K562 (cell line): Measurements from ENCODE around the gene MYO1D. TPM values are rescaled to one million over a fixed set of nuclear protein-coding genes. Genes with fewer than 3 reads are reported as not detected.

Experiments
- DNMT1 ChIP-seq: fragments of 450-650 bp; IDR thresholded peaks from 2 replicates; pipeline ENCODE4 v1.6.1; 2016; ENCODE audit warnings: antibody characterized with exemption, mild to moderate bottlenecking
- FIP1L1 ChIP-seq: fragments of 200-400 bp; formaldehyde crosslinking; IDR thresholded peaks from 2 replicates; pipeline ENCODE4 v1.6.1; 2018; ENCODE audit warnings: mild to moderate bottlenecking, low read depth, low read length; ENCODE audit not compliant: poor library complexity, severe bottlenecking
- FOXA3 ChIP-seq, 2 experiments: fragments of 450-650 bp in 1 of 2; sonication (generic) in 1 of 2; formaldehyde crosslinking; IDR thresholded peaks in 1 of 2; conservative IDR thresholded peaks in 1 of 2; 2 replicates each; pipeline versions ENCODE4 v1.4.0 to v1.8.0; 2020 to 2022; ENCODE audit warnings: mild to moderate bottlenecking in 2 of 2, missing genetic modification reagents in 1 of 2
- OTX1 ChIP-seq: fragments of 450-650 bp; formaldehyde crosslinking; IDR thresholded peaks from 2 replicates; pipeline ENCODE4 v1.4.0; 2022; ENCODE audit warnings: mild to moderate bottlenecking
- POLR2A ChIP-seq: fragments of 450-650 bp; conservative IDR thresholded peaks from 2 replicates; pipeline ENCODE4 v1.6.1; 2016
- POLR2G ChIP-seq: fragments of 200-400 bp; formaldehyde crosslinking; IDR thresholded peaks from 2 replicates; pipeline ENCODE4 v1.6.1; 2017; ENCODE audit warnings: low read depth, mild to moderate bottlenecking, antibody characterized with exemption, low read length, moderate library complexity
- RBM39 ChIP-seq: fragments of 200-400 bp; formaldehyde crosslinking; optimal IDR thresholded peaks from 2 replicates; pipeline ENCODE3; 2018; ENCODE audit warnings: low read depth, low read length
- ZEB2 ChIP-seq: fragments of 450-650 bp; IDR thresholded peaks from 2 replicates; pipeline ENCODE4 v1.6.1; 2016
- ZNF41 ChIP-seq: fragments of 250-450 bp; sonication (Bioruptor Pico); conservative IDR thresholded peaks from 2 replicates; pipeline ENCODE4 v1.4.0; 2020; ENCODE audit warnings: mild to moderate bottlenecking
- ZNF77 ChIP-seq: fragments of 250-450 bp; sonication (Bioruptor Pico); IDR thresholded peaks from 2 replicates; pipeline ENCODE4 v1.5.0; 2020
- polyA plus RNA-seq, 8 experiments: library from polyadenylated mRNA; depleted of rRNA in 4 of 8; stranded (reverse) in 5 of 8; unstranded in 3 of 8; fragments of >200 nt; fragmentation: Nextera tagmentation in 2 of 8; fragmentation: Illumina TruSeq in 1 of 8; extraction: Ambion mirVana in 2 of 8; extraction: Trizol in 1 of 8; gene quantifications; 2 replicates each; pipeline versions ENCODE4 v1.2.1 to v1.2.3, GENCODE V29; 2011 to 2014; ENCODE audit warnings: inconsistent platforms in 1 of 8, missing spikeins in 1 of 8
- total RNA-seq, 7 experiments: library from RNA; depleted of rRNA in 6 of 7; stranded (reverse); fragments of >200 nt in 6 of 7; fragmentation: Illumina TruSeq in 2 of 7; extraction: Trizol in 2 of 7; gene quantifications; 2 replicates each; pipeline versions ENCODE4 v1.2.1 to v1.2.3, GENCODE V29; 2011 to 2021; ENCODE audit warnings: low replicate concordance in 1 of 7
- TF ChIP-seq, protein P1 (sequence below): fragments of 450-650 bp; IDR thresholded peaks from 2 replicates; pipeline ENCODE4 v1.6.1; 2016; ENCODE audit warnings: mild to moderate bottlenecking
- TF ChIP-seq, protein P2 (sequence below): fragments of 250-450 bp; sonication (Bioruptor Pico); IDR thresholded peaks from 2 replicates; pipeline ENCODE4 v1.9.0; 2021; ENCODE audit warnings: mild to moderate bottlenecking, inconsistent platforms
- TF ChIP-seq, protein P3 (sequence below): fragments of 450-650 bp; IDR thresholded peaks from 2 replicates; pipeline ENCODE4 v1.7.1; 2018; ENCODE audit warnings: mild to moderate bottlenecking, low read depth; ENCODE audit not compliant: partially characterized antibody
- TF ChIP-seq, protein P4 (sequence below): fragments of 250-450 bp; sonication (Bioruptor Pico); IDR thresholded peaks from 2 replicates; pipeline ENCODE4 v1.4.0; 2020; ENCODE audit warnings: mild to moderate bottlenecking
- TF ChIP-seq, protein P5 (sequence below): sonication (generic); formaldehyde crosslinking; IDR thresholded peaks from 2 replicates; pipeline ENCODE4 v1.8.0; 2022; ENCODE audit warnings: mild to moderate bottlenecking, missing genetic modification reagents
- TF ChIP-seq, protein P6 (sequence below): fragments of 250-450 bp; sonication (Bioruptor Pico); IDR thresholded peaks from 2 replicates; pipeline ENCODE4 v1.8.0; 2022; ENCODE audit warnings: moderate library complexity, mild to moderate bottlenecking, inconsistent platforms

Gene MYO1D
- total and polyA plus RNA-seq, 9 of the 15 experiments (the other 6 are each of a cell fraction or from before 2014, with no cell fraction given): 2.1 to 71.2 (median 45.4) TPM

DNA sequence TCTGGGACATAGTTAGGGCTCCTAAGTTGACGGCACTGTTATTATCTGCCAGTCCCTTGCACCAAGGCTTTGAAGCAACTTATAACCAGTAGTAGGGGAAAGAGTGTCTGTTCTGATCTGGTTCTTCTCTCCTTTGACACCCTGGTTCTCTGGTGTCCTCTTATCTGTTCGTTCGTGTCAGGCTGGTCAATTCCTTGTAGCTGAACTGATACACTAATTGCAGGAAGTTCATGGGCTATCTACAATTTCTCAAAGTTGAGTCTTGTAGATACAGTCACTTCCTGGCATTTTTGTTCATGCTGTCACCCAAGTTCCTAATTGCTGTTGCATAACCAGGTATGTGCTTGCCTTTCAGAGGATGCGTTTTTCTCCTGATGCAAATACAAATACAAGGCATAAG is 17.3 kb upstream of the MYO1D start (continued):
- TF ChIP-seq, protein P1, sequence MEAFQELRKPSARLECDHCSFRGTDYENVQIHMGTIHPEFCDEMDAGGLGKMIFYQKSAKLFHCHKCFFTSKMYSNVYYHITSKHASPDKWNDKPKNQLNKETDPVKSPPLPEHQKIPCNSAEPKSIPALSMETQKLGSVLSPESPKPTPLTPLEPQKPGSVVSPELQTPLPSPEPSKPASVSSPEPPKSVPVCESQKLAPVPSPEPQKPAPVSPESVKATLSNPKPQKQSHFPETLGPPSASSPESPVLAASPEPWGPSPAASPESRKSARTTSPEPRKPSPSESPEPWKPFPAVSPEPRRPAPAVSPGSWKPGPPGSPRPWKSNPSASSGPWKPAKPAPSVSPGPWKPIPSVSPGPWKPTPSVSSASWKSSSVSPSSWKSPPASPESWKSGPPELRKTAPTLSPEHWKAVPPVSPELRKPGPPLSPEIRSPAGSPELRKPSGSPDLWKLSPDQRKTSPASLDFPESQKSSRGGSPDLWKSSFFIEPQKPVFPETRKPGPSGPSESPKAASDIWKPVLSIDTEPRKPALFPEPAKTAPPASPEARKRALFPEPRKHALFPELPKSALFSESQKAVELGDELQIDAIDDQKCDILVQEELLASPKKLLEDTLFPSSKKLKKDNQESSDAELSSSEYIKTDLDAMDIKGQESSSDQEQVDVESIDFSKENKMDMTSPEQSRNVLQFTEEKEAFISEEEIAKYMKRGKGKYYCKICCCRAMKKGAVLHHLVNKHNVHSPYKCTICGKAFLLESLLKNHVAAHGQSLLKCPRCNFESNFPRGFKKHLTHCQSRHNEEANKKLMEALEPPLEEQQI: no peak
- TF ChIP-seq, protein P2, sequence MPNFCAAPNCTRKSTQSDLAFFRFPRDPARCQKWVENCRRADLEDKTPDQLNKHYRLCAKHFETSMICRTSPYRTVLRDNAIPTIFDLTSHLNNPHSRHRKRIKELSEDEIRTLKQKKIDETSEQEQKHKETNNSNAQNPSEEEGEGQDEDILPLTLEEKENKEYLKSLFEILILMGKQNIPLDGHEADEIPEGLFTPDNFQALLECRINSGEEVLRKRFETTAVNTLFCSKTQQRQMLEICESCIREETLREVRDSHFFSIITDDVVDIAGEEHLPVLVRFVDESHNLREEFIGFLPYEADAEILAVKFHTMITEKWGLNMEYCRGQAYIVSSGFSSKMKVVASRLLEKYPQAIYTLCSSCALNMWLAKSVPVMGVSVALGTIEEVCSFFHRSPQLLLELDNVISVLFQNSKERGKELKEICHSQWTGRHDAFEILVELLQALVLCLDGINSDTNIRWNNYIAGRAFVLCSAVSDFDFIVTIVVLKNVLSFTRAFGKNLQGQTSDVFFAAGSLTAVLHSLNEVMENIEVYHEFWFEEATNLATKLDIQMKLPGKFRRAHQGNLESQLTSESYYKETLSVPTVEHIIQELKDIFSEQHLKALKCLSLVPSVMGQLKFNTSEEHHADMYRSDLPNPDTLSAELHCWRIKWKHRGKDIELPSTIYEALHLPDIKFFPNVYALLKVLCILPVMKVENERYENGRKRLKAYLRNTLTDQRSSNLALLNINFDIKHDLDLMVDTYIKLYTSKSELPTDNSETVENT (CRISPR knock-in tag): no peak
- TF ChIP-seq ZNF77 (no peak), ZEB2 (peak; percentile 68), POLR2G (no peak), POLR2A (no peak), FOXA3 (CRISPR knock-in tag; conservative IDR thresholded peaks at IDR 0.05 in 1 of 2, IDR thresholded peaks at IDR 0.05 in 1 of 2) (no peak), FIP1L1 (no peak), RBM39 (no peak), DNMT1 (no peak), ZNF41 (CRISPR knock-in tag) (no peak), OTX1 (CRISPR knock-in tag) (no peak)
- TF ChIP-seq, protein P3, sequence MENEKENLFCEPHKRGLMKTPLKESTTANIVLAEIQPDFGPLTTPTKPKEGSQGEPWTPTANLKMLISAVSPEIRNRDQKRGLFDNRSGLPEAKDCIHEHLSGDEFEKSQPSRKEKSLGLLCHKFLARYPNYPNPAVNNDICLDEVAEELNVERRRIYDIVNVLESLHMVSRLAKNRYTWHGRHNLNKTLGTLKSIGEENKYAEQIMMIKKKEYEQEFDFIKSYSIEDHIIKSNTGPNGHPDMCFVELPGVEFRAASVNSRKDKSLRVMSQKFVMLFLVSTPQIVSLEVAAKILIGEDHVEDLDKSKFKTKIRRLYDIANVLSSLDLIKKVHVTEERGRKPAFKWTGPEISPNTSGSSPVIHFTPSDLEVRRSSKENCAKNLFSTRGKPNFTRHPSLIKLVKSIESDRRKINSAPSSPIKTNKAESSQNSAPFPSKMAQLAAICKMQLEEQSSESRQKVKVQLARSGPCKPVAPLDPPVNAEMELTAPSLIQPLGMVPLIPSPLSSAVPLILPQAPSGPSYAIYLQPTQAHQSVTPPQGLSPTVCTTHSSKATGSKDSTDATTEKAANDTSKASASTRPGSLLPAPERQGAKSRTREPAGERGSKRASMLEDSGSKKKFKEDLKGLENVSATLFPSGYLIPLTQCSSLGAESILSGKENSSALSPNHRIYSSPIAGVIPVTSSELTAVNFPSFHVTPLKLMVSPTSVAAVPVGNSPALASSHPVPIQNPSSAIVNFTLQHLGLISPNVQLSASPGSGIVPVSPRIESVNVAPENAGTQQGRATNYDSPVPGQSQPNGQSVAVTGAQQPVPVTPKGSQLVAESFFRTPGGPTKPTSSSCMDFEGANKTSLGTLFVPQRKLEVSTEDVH: no peak
- TF ChIP-seq, protein P4, sequence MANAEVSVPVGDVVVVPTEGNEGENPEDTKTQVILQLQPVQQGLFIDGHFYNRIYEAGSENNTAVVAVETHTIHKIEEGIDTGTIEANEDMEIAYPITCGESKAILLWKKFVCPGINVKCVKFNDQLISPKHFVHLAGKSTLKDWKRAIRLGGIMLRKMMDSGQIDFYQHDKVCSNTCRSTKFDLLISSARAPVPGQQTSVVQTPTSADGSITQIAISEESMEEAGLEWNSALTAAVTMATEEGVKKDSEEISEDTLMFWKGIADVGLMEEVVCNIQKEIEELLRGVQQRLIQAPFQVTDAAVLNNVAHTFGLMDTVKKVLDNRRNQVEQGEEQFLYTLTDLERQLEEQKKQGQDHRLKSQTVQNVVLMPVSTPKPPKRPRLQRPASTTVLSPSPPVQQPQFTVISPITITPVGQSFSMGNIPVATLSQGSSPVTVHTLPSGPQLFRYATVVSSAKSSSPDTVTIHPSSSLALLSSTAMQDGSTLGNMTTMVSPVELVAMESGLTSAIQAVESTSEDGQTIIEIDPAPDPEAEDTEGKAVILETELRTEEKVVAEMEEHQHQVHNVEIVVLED (CRISPR knock-in tag): no peak
- TF ChIP-seq, protein P5, sequence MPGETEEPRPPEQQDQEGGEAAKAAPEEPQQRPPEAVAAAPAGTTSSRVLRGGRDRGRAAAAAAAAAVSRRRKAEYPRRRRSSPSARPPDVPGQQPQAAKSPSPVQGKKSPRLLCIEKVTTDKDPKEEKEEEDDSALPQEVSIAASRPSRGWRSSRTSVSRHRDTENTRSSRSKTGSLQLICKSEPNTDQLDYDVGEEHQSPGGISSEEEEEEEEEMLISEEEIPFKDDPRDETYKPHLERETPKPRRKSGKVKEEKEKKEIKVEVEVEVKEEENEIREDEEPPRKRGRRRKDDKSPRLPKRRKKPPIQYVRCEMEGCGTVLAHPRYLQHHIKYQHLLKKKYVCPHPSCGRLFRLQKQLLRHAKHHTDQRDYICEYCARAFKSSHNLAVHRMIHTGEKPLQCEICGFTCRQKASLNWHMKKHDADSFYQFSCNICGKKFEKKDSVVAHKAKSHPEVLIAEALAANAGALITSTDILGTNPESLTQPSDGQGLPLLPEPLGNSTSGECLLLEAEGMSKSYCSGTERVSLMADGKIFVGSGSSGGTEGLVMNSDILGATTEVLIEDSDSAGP: no peak
- TF ChIP-seq, protein P6, sequence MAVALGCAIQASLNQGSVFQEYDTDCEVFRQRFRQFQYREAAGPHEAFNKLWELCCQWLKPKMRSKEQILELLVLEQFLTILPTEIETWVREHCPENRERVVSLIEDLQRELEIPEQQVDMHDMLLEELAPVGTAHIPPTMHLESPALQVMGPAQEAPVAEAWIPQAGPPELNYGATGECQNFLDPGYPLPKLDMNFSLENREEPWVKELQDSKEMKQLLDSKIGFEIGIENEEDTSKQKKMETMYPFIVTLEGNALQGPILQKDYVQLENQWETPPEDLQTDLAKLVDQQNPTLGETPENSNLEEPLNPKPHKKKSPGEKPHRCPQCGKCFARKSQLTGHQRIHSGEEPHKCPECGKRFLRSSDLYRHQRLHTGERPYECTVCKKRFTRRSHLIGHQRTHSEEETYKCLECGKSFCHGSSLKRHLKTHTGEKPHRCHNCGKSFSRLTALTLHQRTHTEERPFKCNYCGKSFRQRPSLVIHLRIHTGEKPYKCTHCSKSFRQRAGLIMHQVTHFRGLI (CRISPR knock-in tag): no peak
